GM19025 (cell line): ENCODE measurements around the gene PRM2.
A peak's percentile ranks its signal among the peaks of the same experiment; 100 is the strongest.

Experiments used
- ATAC-seq: cut with Tn5 transposase; IDR thresholded peaks from one replicate; pipeline ENCODE4 v1.9.1; 2021; ENCODE audit warnings: mild to moderate bottlenecking, low read depth, moderate library complexity; ENCODE audit not compliant: unreplicated experiment

The PRM2 gene, protein sequence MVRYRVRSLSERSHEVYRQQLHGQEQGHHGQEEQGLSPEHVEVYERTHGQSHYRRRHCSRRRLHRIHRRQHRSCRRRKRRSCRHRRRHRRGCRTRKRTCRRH

DNA sequence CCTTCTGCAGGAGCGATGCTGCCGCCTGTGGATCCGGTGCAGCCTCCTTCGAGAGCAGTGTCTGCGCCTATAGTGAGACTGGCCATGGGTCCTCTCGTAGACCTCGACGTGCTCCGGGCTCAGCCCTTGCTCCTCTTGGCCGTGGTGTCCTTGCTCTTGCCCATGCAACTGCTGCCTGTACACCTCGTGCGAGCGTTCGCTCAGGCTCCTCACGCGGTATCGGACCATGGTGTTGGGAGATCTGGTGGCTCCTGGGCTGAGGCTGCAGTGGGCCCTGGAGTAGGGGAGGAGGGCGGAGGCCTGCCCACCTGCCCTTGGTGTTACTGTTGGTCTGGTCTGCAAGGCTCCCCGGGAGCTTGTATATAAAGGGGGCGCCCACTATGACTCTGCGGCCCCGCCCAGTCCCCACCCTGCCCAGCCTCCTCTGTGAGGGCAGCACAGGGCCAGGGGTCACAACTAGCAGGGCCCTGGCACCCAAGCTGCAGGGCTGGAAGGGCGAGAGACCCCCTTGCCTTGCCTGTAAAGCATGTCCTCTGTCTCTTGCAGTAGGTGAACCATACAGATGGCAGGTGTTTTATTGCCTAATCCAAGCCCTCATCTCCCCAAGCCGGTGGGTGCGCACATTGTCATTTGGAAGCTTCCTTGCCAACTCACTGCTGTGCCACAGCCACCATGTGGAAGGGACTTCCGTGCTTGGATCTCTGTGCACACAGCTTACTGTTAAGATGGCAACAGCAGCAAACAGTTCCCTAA lies at the start of gene PRM2:
PRM2 (minus strand) TSS at position 338 of the 753 bp plus-strand sequence; CDS start at position 228, 110 bp downstream.
- no peak for ATAC-seq

GRCh38 chr16:11325404-11326083 lies 49.3 kb upstream of the PRM2 start:
- no peak for ATAC-seq

- ATAC-seq: no peak
These were observed 47.5 kb upstream of the PRM2 start for GRCh38 chr16:11323551-11324336.

GRCh38 chr16:11322823-11323222 lies 46.5 kb upstream of the PRM2 start:
- ATAC-seq: no peak

- no peak for ATAC-seq
These were observed 45.4 kb upstream of the PRM2 start for GRCh38 chr16:11321662-11322061.

DNA sequence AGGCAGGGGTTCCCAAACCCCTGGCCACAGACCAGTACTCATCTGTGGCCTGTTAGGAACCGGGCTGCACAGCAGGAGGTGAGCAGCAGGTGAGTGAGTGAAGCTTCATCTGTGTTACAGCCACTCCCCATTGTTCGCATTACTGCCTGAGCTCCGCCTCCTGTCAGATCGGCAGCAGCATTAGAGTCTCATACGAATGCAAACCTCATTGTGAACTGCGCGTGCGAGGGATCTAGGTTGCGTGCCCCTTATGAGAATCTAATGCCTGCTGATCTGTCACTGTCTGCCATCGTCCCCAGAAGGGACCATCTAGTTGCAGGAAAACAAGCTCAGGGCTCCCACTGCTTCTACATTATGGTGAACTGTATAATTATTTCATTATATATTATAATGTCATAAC lies 43.9 kb upstream of the PRM2 start:
- no peak for ATAC-seq

DNA sequence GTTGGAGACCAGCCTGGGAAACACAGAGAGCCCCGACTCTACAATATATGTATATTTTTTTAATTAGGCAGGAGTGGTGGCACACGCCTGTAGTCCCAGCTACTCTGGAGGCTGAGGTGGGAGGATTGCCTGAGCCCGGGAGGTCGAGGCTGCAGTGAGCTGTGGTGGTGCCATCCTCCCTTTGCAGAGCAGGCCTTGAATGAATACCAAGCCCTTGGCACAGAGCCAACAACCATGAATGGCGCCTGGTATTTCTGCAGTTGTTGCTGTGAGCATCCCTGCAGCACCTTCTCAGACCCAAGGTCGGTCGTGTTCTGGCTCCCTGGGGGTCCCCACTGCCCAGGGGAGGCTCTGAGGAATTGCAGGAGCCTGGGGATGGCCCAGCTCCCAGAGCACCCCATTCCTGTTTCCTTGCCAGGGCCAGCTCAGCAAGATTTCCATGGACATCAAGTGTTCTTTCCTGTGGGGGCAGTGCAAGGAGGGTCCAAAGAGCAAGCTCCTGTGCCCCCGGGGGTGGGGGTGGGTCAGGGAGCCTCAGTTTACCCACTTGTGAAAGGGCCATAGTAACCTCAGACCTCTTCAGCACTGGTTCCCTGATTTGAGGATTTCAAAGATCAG lies 43.4 kb upstream of the PRM2 start:
- ATAC-seq: no peak

GRCh38 chr16:11318817-11319216 lies 42.5 kb upstream of the PRM2 start:
- no peak for ATAC-seq

DNA sequence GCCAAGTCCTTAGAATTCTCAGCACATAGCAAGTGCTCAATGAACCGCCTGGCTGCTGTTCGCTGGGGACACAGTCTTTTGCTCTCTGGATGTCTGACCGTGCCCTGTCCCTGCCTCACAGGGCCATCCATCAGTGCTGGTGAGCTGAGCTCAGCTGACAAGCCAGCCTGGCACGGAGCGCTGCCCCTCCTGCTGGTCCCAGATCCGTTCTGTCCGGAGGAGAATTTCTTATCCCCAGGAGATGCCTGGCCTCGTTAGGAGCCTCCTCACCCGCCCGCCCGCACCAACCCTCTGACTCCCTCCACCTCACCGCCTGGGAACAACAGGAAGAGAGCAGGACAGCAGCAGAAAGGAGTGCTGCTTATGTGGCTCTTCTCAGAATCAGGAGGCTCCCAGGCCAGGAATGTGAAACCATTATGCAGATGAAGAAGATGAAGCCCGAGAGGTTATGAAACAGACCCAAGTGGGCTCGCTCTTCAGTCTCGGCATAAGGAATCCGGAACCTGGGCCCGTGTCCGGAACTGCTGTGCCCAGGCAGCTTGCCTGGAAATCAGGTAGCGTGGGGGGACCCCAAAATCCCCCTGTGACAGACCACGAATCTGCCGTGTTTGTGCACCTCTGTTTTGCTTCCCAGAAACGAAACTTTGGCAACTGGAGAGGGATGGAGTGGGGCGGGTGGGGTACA lies 40.2 kb upstream of the PRM2 start:
- no peak for ATAC-seq

GRCh38 chr16:11315510-11315909 lies 39.2 kb upstream of the PRM2 start:
- no peak for ATAC-seq

DNA sequence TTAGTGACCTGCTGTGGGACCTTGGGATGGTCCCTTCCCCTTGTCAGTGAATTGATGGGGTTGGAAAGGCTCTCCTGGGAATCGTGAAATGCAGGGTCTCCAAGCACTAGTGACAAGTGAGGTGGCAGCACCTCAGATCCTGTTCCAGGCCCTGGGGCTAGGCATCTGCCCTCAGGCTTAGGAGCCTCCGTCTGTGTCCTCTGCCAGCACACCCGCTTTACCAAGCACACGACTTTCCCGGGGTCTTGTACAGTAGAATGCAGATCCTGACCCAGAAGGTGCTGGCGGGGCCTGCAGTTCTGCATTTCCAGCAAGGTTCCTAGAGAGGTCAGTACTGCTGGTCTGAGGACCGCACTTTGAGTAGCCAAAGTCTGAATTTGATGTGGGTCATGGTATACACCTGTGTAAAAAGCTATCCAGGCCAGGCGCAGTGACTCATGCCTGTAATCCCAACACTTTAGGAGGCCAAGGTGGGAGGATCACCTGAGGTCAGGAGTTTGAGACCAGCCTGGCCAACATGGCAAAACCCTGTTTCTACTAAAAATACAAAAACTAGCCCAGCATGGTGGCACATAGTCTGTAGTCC lies 38.1 kb upstream of the PRM2 start:
- no peak for ATAC-seq

DNA sequence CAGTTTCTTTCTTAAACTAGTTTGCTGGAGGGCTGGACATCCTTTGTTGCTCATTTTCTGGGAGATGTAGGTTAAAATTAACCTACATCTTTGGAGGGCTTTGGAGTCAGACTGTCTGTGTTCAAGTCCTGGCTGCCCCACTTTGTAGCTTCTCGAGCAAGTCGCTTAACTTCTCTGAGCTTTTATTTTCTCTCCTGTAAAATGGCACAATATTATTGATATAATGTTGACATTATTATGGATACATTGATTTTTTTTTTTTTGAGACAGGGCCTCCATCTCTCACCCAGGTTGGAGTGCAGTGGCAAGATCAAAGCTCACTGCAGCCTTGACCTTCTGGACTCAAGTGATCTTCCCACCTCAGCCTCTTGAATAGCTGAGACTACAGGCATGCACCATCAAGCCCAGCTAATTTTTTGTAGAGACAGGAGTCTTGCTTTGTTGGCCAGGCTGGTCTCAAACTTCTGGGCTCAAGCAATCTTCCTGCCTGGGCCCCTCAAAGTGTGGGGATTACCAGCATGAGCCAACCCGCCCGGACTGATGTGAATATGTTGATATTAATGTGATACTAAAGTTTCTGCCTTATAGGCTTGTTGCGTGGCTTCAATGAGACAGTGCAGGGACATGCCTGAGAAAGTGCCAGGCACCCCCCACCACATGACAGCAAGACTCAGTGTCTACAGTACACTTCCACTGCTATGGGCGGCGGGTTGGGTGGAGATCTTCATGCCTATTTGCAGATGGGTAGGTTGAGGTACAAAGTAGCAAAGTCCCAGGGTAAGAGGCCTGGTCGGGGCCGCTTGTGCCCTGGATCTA lies 37.4 kb upstream of the PRM2 start:
- no peak for ATAC-seq

GRCh38 chr16:11312718-11313492 lies 36.6 kb upstream of the PRM2 start:
- no peak for ATAC-seq

DNA sequence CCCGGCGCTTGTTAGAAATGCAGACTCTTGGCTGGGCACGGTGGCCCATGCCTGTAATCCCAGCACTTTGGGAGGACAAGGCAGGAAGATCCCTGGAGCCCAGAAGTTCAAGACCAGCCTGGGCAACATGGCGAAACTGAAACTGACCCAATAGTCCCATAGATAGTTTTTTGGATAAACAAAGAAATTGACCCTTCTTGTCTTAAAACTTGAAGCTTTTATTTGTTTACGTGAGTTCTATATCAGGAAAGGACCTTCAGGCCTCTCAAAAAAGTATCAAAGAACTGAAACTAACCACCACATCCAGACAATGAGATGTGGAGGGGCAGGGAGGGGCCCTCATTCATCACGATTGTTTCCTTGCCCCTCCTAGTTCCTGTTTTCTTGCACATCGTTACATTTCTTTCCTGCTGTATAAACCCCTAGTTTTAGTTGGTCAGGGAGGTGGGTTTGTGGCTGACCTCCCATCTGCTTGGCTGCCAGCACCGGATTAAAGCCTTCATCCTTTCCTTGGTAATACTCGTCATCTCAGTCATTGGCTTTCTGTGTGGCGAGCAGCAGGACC lies 34.8 kb upstream of the PRM2 start:
- ATAC-seq: no peak

- no peak for ATAC-seq
These were observed 34.3 kb upstream of the PRM2 start for GRCh38 chr16:11310634-11310977.

GRCh38 chr16:11309895-11310633 lies 33.8 kb upstream of the PRM2 start:
- peak; percentile 40 for ATAC-seq
